ENCODE results near the gene CDC42SE2. TPM values are rescaled to one million over a fixed set of nuclear protein-coding genes. Genes with fewer than 3 reads are reported as not detected.

The CDC42SE2 gene
- total RNA-seq, 1 experiment from 2014 or later: 32.8 TPM

GRCh38 chr5:131221888-131222287 lies 42.0 kb upstream of the CDC42SE2 start:
- 0 out of 2 replicates have a peak overlapping the region, but pooled peaks have one; percentile 53 for H2AFZ ChIP-seq
- no peaks in the 10 kb centered on the region; the same call in 1 of the 2 replicates for H3F3A ChIP-seq (ENCODE audit: insufficient read depth, low read depth)
- H3K36me3 ChIP-seq (ENCODE audit: low read depth): no peaks in the 10 kb centered on the region
- H3K9me2 ChIP-seq (ENCODE audit: insufficient read depth): no peaks in the 10 kb centered on the region; the same call in 1 of the 2 replicates
- H3K9me3 ChIP-seq (ENCODE audit: insufficient read depth, low read depth): no peaks in the 10 kb centered on the region
- no peaks in the 10 kb centered on the region for H3K27me3 ChIP-seq (ENCODE audit: insufficient read depth, low read depth)
- H3K79me2 ChIP-seq (ENCODE audit: low read depth): no peaks in the 10 kb centered on the region
- intact Hi-C loops (cut with micrococcal nuclease; ENCODE audit: unreplicated experiment): no loop called here
- peaks cover 17% of the 10 kb centered on the region for H3K4me1 ChIP-seq (replicated peaks; ENCODE audit: insufficient read depth)
- BruUV-seq (replicated peaks): no TSS peak
- no peak for TF ChIP-seq EZH2 (IDR thresholded peaks at IDR 0.05; ENCODE audit: low read depth)
- TF ChIP-seq, protein P1, sequence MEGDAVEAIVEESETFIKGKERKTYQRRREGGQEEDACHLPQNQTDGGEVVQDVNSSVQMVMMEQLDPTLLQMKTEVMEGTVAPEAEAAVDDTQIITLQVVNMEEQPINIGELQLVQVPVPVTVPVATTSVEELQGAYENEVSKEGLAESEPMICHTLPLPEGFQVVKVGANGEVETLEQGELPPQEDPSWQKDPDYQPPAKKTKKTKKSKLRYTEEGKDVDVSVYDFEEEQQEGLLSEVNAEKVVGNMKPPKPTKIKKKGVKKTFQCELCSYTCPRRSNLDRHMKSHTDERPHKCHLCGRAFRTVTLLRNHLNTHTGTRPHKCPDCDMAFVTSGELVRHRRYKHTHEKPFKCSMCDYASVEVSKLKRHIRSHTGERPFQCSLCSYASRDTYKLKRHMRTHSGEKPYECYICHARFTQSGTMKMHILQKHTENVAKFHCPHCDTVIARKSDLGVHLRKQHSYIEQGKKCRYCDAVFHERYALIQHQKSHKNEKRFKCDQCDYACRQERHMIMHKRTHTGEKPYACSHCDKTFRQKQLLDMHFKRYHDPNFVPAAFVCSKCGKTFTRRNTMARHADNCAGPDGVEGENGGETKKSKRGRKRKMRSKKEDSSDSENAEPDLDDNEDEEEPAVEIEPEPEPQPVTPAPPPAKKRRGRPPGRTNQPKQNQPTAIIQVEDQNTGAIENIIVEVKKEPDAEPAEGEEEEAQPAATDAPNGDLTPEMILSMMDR (conservative IDR thresholded peaks at IDR 0.05): no peak
- H3K4me3 ChIP-seq: no peak overlapping the region
- no peak overlapping the region for H3K27ac ChIP-seq
- H3K4me2 ChIP-seq: no peak overlapping the region
- no peaks in the 10 kb centered on the region for H4K20me1 ChIP-seq (ENCODE audit: insufficient read depth)
- DNase-seq: no peak
- CTCF ChIA-PET: interaction anchor here (0.6 kb wide), 1 partner anchor 134 kb away, joined by 3 read pairs; no protein-coding TSS in a partner anchor
- POLR2A ChIA-PET (ENCODE audit: unreplicated experiment): no interaction called here

DNA sequence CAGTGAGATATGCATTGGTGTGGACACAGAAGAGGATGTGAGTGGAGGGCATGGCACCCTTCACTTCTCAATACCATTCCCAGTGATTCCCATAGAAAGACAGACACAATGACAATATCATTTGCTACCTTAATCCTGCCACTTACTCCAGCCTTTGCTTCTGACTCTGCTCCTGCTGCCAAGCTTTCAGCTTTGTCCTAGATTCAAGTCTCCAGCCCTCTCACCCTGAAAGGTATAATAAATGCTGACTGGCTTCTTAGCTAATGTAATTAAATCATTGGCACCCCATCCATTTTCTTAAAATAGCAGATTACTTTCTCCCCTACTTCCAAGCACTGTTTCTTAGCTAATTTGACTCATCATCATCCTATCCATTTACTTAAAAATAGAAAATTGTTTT lies 41.1 kb upstream of the CDC42SE2 start:
- no peaks in the 10 kb centered on the region for H3K79me2 ChIP-seq (ENCODE audit: low read depth)
- BruUV-seq (replicated peaks): no TSS peak
- POLR2A ChIA-PET (ENCODE audit: unreplicated experiment): no interaction called here
- CTCF ChIA-PET: no interaction called here
- DNase-seq: no peak
- no peaks in the 10 kb centered on the region for H3K9me3 ChIP-seq (ENCODE audit: insufficient read depth, low read depth)
- H3K4me2 ChIP-seq: no peak overlapping the region
- H3K36me3 ChIP-seq (ENCODE audit: low read depth): no peaks in the 10 kb centered on the region
- no peaks in the 10 kb centered on the region; the same call in 1 of the 2 replicates for H3K9me2 ChIP-seq (ENCODE audit: insufficient read depth)
- H2AFZ ChIP-seq: no peak overlapping the region
- no peaks in the 10 kb centered on the region for H4K20me1 ChIP-seq (ENCODE audit: insufficient read depth)
- intact Hi-C loops (cut with micrococcal nuclease; ENCODE audit: unreplicated experiment): no loop called here
- no peak overlapping the region for H3K4me3 ChIP-seq
- TF ChIP-seq, protein P1 (conservative IDR thresholded peaks at IDR 0.05): no peak
- TF ChIP-seq EZH2 (IDR thresholded peaks at IDR 0.05; ENCODE audit: low read depth): no peak
- H3K27me3 ChIP-seq (ENCODE audit: insufficient read depth, low read depth): no peaks in the 10 kb centered on the region
- no peaks in the 10 kb centered on the region; the same call in 1 of the 2 replicates for H3F3A ChIP-seq (ENCODE audit: insufficient read depth, low read depth)
- no peak overlapping the region for H3K27ac ChIP-seq
- peaks cover 17% of the 10 kb centered on the region for H3K4me1 ChIP-seq (replicated peaks; ENCODE audit: insufficient read depth)

GRCh38 chr5:131223751-131224386 lies 40.0 kb upstream of the CDC42SE2 start:
- intact Hi-C loops (cut with micrococcal nuclease; ENCODE audit: unreplicated experiment): no loop called here
- DNase-seq: no peak
- Histone ChIP-seq H3K9me3 (ENCODE audit: insufficient read depth, low read depth) (no peaks in the 10 kb centered on the region), H2AFZ (no peak overlapping the region), H3K27me3 (ENCODE audit: insufficient read depth, low read depth) (no peaks in the 10 kb centered on the region), H3K4me1 (replicated peaks; ENCODE audit: insufficient read depth) (peaks cover 17% of the 10 kb centered on the region), H3K79me2 (ENCODE audit: low read depth) (no peaks in the 10 kb centered on the region), H3K4me3 (no peak overlapping the region), H3K36me3 (ENCODE audit: low read depth) (no peaks in the 10 kb centered on the region), H3K27ac (no peak overlapping the region), H3K9me2 (ENCODE audit: insufficient read depth) (no peaks in the 10 kb centered on the region), H3F3A (ENCODE audit: insufficient read depth, low read depth) (no peaks in the 10 kb centered on the region; the same call in 1 of the 2 replicates), H3K4me2 (no peak overlapping the region), H4K20me1 (ENCODE audit: insufficient read depth) (no peaks in the 10 kb centered on the region)
- ChIA-PET POLR2A (ENCODE audit: unreplicated experiment) (interaction anchor here (0.6 kb wide), 1 partner anchor 35 kb away, joined by 3 read pairs; no protein-coding TSS in a partner anchor), CTCF (interaction anchor here (0.6 kb wide), 1 partner anchor 125 kb away, joined by 9 read pairs; no protein-coding TSS in a partner anchor)
- no TSS peak for BruUV-seq (replicated peaks)
- TF ChIP-seq EZH2 (IDR thresholded peaks at IDR 0.05; ENCODE audit: low read depth): no peak
- TF ChIP-seq, protein P1 (conservative IDR thresholded peaks at IDR 0.05): no peak

Measured in PC-9 (cell line).